ENCODE data around the gene CUX1.
"Not testable (repeated sequence)": the region's sequence is repeated elsewhere in the genome, so short reads cannot be mapped to it uniquely, and the experiment has no call there.

Gene CUX1

DNA sequence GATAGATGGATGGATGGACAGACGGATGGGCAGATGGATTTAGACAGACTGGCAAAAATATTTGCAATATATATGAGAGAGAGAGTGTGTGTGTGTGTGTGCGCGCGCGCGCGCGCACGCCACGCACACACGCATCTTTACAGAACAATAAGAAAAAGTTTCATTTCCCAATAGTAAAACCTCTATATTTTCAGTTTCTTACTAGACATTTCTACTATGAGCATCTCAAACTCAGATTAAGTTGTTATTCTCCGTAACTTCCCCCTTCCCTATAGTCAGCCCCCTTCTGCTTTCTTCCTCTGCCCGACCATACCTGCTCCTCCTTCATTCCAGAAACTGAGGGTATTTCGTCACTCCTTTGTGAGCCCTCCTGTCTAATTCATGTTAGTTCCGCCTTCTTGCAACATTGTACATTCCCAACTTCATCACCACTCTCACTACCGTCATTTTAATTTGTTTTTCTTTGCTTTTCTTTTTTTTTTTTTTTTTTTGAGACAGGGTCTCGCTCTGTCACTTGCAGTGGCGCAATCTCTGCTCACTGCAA is 314.9 kb downstream of the CUX1 start:
- Histone ChIP-seq H3K4me1 (ENCODE audit: insufficient read depth, insufficient read length) (no peaks in the 10 kb centered on the region), H3K36me3 (ENCODE audit: insufficient read depth, insufficient read length, low read length) (no peaks in the 10 kb centered on the region), H3K9me3 (ENCODE audit: insufficient read depth, low read length) (no peaks in the 10 kb centered on the region), H3K9ac (ENCODE audit: insufficient read length, low read depth) (no peak overlapping the region), H3K27me3 (ENCODE audit: insufficient read depth, insufficient read length) (no peaks in the 10 kb centered on the region), H3K4me3 (ENCODE audit: insufficient read length, low read depth) (no peak overlapping the region)
- no peak for DNase-seq (ENCODE audit: low read depth, low spot score)
- TF ChIP-seq YY1 (IDR thresholded peaks at IDR 0.05; ENCODE audit: insufficient read depth, insufficient read length) (no peak), SUZ12 (IDR thresholded peaks at IDR 0.05; ENCODE audit: extremely low read depth, insufficient read depth, insufficient read length) (no peak), ZNF274 (IDR thresholded peaks at IDR 0.05; ENCODE audit: low read depth, low read length) (no peak)

DNA sequence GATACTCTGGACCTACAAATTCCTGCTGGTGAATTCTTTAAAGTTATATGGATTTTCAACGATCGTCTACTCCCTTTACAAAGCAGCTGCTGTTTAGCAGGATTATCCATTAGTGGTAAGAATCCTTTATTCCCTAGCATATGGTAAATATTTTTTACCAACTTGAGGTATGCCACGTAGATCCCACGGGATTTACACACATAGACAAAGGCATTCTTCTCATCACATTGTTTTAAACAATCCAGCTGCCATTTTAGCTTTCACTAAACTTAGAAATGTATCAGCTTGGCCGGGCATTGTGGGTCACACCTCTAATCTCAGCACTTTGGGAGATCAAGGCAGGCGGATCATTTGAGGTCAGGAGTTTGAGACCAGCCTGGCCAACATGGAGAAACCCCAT is 321.2 kb downstream of the CUX1 start:
- no peak for DNase-seq (ENCODE audit: low read depth, low spot score)
- Histone ChIP-seq H3K9ac (ENCODE audit: insufficient read length, low read depth) (no peak overlapping the region), H3K4me3 (ENCODE audit: insufficient read length, low read depth) (no peak overlapping the region), H3K4me1 (ENCODE audit: insufficient read depth, insufficient read length) (no peaks in the 10 kb centered on the region), H3K9me3 (ENCODE audit: insufficient read depth, low read length) (no peaks in the 10 kb centered on the region), H3K36me3 (ENCODE audit: insufficient read depth, insufficient read length, low read length) (no peaks in the 10 kb centered on the region), H3K27me3 (ENCODE audit: insufficient read depth, insufficient read length) (no peaks in the 10 kb centered on the region)
- TF ChIP-seq SUZ12 (IDR thresholded peaks at IDR 0.05; ENCODE audit: extremely low read depth, insufficient read depth, insufficient read length): no peak
- TF ChIP-seq ZNF274 (IDR thresholded peaks at IDR 0.05; ENCODE audit: low read depth, low read length): no peak

DNA sequence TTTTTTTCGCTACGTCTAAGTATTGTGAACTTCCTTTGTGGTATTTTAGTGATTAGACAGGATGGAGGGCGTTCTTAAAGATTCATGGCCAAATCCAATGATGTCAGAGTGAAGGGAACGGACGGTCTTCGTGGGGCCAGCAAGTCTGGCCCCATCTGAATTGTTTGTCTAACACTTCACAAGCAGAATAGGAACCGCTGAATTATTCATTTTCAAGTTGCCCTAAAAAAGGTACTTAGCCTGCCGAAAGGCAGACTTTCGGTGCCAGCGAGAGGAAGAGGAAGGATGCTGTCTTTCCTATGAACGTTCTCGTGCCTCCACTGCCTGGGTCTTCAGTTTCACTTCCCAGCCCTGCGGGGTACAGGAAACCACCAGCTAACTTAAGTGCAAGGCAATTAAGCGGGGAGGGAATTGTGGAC is 323.5 kb downstream of the CUX1 start:
- TF ChIP-seq ZNF274 (IDR thresholded peaks at IDR 0.05; ENCODE audit: low read depth, low read length): no peak
- TF ChIP-seq SUZ12 (IDR thresholded peaks at IDR 0.05; ENCODE audit: extremely low read depth, insufficient read depth, insufficient read length): no peak
- TF ChIP-seq YY1 (IDR thresholded peaks at IDR 0.05; ENCODE audit: insufficient read depth, insufficient read length): no peak
- DNase-seq (ENCODE audit: low read depth, low spot score): no peak
- Histone ChIP-seq H3K9ac (ENCODE audit: insufficient read length, low read depth) (no peak overlapping the region), H3K4me1 (ENCODE audit: insufficient read depth, insufficient read length) (no peaks in the 10 kb centered on the region), H3K36me3 (ENCODE audit: insufficient read depth, insufficient read length, low read length) (no peaks in the 10 kb centered on the region), H3K9me3 (ENCODE audit: insufficient read depth, low read length) (no peaks in the 10 kb centered on the region), H3K4me3 (ENCODE audit: insufficient read length, low read depth) (no peak overlapping the region), H3K27me3 (ENCODE audit: insufficient read depth, insufficient read length) (no peaks in the 10 kb centered on the region)

DNA sequence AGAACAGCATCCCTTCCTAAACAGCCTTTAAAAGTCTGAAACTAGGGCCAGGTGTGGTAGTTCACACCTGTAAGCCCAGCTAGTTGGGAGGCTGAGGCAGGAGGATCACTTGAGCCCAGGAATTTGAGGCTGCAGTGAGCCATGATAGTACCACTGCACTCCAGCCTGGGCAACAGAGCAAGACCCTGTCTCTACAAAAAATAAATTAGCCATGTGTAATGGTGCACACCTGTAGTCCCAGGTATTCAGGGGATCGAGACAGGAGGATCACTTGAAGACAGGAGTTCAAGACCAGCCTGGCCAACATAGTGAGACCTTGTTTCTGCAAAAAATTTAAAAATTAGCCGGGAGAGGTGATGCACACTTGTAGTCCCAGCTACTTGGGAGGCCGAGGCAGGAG is 325.0 kb downstream of the CUX1 start:
- H3K9me3 ChIP-seq (ENCODE audit: insufficient read depth, low read length); H3K36me3 ChIP-seq (ENCODE audit: insufficient read depth, insufficient read length, low read length); H3K27me3 ChIP-seq (ENCODE audit: insufficient read depth, insufficient read length); H3K4me1 ChIP-seq (ENCODE audit: insufficient read depth, insufficient read length); DNase-seq (ENCODE audit: low read depth, low spot score); H3K4me3 ChIP-seq (ENCODE audit: insufficient read length, low read depth); H3K9ac ChIP-seq (ENCODE audit: insufficient read length, low read depth): not testable (repeated sequence)

DNA sequence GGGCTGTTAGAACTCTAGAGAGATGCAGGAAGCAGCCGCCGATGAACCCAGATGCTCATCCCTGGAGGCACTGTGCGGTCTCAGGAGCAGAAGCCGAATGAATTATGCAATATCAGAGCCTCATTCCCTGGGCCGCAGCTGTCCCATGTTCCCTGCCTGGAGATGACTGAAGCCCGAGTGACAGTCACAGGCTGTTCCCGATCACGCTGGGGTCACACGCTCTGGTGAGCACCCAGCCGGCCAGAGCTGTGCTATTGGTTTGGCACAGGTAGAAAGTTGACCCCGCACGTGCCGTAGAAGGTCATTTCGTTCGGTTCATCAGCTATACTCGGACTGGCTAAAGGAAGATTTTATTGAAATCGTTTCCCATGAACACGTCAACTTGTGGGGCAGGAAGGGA is 328.7 kb downstream of the CUX1 start:
- Histone ChIP-seq H3K4me3 (ENCODE audit: insufficient read length, low read depth) (no peak overlapping the region), H3K9me3 (ENCODE audit: insufficient read depth, low read length) (no peaks in the 10 kb centered on the region), H3K27me3 (ENCODE audit: insufficient read depth, insufficient read length) (no peaks in the 10 kb centered on the region), H3K9ac (ENCODE audit: insufficient read length, low read depth) (no peak overlapping the region), H3K4me1 (ENCODE audit: insufficient read depth, insufficient read length) (no peaks in the 10 kb centered on the region), H3K36me3 (ENCODE audit: insufficient read depth, insufficient read length, low read length) (no peaks in the 10 kb centered on the region)
- DNase-seq (ENCODE audit: low read depth, low spot score): no peak
- TF ChIP-seq ZNF274 (IDR thresholded peaks at IDR 0.05; ENCODE audit: low read depth, low read length): no peak
- TF ChIP-seq YY1 (IDR thresholded peaks at IDR 0.05; ENCODE audit: insufficient read depth, insufficient read length): no peak
- TF ChIP-seq SUZ12 (IDR thresholded peaks at IDR 0.05; ENCODE audit: extremely low read depth, insufficient read depth, insufficient read length): no peak

DNA sequence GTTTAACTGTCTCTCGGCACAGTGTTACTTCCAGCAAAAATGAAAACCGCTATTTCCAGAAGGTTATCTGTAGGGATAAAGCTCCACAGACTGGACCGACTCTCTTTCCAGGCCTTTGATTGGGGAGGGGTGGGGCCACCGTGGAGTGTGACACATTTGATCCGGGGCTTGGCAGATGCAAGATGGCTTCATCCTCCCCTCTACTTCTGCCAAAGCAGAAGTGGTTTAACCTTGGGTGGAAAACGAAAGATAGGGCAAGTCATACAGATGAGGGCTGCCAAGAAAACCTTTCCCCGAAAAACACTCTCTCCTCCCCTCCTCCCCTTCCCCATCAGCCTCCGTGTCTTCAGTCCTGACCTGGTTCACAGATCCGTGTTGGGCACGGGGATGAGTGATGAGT is 329.6 kb downstream of the CUX1 start:
- Histone ChIP-seq H3K27me3 (ENCODE audit: insufficient read depth, insufficient read length) (no peaks in the 10 kb centered on the region), H3K9me3 (ENCODE audit: insufficient read depth, low read length) (no peaks in the 10 kb centered on the region), H3K4me1 (ENCODE audit: insufficient read depth, insufficient read length) (no peaks in the 10 kb centered on the region), H3K36me3 (ENCODE audit: insufficient read depth, insufficient read length, low read length) (no peaks in the 10 kb centered on the region), H3K4me3 (ENCODE audit: insufficient read length, low read depth) (no peak overlapping the region), H3K9ac (ENCODE audit: insufficient read length, low read depth) (no peak overlapping the region)
- DNase-seq (ENCODE audit: low read depth, low spot score): no peak
- no peak for TF ChIP-seq SUZ12 (IDR thresholded peaks at IDR 0.05; ENCODE audit: extremely low read depth, insufficient read depth, insufficient read length)

DNA sequence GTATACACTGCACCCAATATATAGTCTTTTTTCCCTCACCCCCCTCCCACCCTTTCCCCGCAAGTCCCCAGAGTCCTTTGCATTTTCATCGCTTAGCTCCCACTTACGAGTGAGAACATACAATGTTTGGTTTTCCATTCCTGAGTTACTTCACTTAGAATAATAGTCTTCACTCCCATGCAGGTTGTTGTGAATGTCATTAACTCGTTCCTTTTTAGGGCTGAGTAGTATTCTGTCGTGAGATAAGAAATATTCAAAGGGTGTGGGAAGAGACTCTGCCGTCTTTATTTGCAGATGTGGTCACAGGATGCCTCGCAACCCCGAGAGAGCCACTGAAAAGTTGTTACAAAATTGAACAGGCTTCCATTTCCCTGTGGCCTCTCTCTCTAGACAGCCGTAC is 331.4 kb downstream of the CUX1 start:
- Histone ChIP-seq H3K27me3 (ENCODE audit: insufficient read depth, insufficient read length) (no peaks in the 10 kb centered on the region), H3K4me1 (ENCODE audit: insufficient read depth, insufficient read length) (peaks cover 2% of the 10 kb centered on the region), H3K4me3 (ENCODE audit: insufficient read length, low read depth) (no peak overlapping the region), H3K36me3 (ENCODE audit: insufficient read depth, insufficient read length, low read length) (no peaks in the 10 kb centered on the region), H3K9me3 (ENCODE audit: insufficient read depth, low read length) (no peaks in the 10 kb centered on the region), H3K9ac (ENCODE audit: insufficient read length, low read depth) (no peak overlapping the region)
- TF ChIP-seq ZNF274 (IDR thresholded peaks at IDR 0.05; ENCODE audit: low read depth, low read length) (no peak), YY1 (IDR thresholded peaks at IDR 0.05; ENCODE audit: insufficient read depth, insufficient read length) (no peak), SUZ12 (IDR thresholded peaks at IDR 0.05; ENCODE audit: extremely low read depth, insufficient read depth, insufficient read length) (no peak)
- no peak for DNase-seq (ENCODE audit: low read depth, low spot score)

DNA sequence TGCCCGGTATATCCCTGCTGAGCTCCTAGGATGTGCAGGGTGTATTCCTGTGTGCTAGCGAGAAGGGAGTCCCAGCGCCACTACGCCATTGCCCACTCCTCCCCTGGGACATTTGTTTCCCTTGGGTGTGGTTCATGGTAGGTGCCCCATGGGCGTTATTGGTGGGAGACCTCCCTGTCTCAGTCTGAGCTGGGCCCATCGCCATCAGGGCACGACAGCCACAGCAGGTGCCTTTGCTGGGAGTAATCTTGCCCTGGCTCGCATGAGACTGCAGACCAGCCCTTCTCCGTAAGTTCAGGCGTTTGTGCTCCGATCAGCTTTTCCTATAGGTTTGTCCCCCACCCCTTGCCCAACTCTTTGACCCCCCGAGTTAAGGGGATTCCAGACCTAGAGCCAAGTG is 332.0 kb downstream of the CUX1 start:
- no peak for DNase-seq (ENCODE audit: low read depth, low spot score)
- TF ChIP-seq SUZ12 (IDR thresholded peaks at IDR 0.05; ENCODE audit: extremely low read depth, insufficient read depth, insufficient read length) (no peak), YY1 (IDR thresholded peaks at IDR 0.05; ENCODE audit: insufficient read depth, insufficient read length) (no peak), ZNF274 (IDR thresholded peaks at IDR 0.05; ENCODE audit: low read depth, low read length) (no peak)
- Histone ChIP-seq H3K4me1 (ENCODE audit: insufficient read depth, insufficient read length) (peaks cover 2% of the 10 kb centered on the region), H3K9ac (ENCODE audit: insufficient read length, low read depth) (no peak overlapping the region), H3K9me3 (ENCODE audit: insufficient read depth, low read length) (no peaks in the 10 kb centered on the region), H3K36me3 (ENCODE audit: insufficient read depth, insufficient read length, low read length) (no peaks in the 10 kb centered on the region), H3K4me3 (ENCODE audit: insufficient read length, low read depth) (no peak overlapping the region), H3K27me3 (ENCODE audit: insufficient read depth, insufficient read length) (no peaks in the 10 kb centered on the region)

Data from NT2/D1 (cell line).